HG03060 (cell line): Measurements from ENCODE around the gene LKAAEAR1.

Experiments used
- ATAC-seq: cut with Tn5 transposase; IDR thresholded peaks from one replicate; pipeline ENCODE4 v1.9.1; 2021; ENCODE audit warnings: low read depth, moderate number of reproducible peaks; ENCODE audit not compliant: unreplicated experiment

Gene LKAAEAR1

DNA sequence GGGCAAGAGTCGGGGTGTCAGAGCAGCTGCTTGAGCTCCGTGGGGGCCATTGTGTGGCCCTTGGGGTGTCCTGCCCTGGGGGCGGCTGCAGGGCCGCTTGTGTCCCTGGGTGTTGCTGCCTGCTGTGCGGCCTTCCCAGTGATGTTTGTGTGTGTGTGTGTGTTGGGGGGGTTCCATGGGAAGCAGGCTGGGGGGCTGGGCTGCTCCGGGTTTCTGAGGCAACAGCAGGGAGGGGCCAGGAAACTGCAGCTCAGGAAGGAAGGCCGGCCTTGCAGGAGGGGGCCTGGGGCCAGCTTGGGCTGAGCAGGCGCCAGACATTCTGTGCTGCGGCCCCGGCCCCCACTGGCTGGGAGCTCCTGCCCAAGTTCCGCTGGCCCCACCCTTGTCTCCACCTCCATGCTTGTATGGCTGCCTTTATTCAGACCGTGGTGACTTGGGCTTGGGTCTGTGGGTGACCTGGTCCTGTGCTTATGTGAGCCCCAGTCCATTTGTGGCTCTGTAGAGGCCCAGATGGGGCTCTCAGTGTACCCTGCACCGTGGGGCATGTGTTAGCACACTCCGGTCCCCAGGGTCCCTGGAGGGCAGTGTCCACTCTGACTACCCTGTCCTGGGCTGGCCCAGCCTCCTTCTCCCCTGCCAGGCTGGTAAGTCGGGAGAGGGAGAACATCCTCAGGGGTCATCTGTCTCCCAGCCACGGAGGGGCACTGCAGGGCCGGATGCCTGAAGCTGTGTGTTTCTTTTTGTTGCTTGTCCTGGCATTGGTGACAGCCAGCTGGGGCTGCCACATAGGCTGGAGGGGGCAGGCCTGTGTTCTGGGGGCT is 30.1 kb downstream of the LKAAEAR1 start:
- ATAC-seq, result no peak

DNA sequence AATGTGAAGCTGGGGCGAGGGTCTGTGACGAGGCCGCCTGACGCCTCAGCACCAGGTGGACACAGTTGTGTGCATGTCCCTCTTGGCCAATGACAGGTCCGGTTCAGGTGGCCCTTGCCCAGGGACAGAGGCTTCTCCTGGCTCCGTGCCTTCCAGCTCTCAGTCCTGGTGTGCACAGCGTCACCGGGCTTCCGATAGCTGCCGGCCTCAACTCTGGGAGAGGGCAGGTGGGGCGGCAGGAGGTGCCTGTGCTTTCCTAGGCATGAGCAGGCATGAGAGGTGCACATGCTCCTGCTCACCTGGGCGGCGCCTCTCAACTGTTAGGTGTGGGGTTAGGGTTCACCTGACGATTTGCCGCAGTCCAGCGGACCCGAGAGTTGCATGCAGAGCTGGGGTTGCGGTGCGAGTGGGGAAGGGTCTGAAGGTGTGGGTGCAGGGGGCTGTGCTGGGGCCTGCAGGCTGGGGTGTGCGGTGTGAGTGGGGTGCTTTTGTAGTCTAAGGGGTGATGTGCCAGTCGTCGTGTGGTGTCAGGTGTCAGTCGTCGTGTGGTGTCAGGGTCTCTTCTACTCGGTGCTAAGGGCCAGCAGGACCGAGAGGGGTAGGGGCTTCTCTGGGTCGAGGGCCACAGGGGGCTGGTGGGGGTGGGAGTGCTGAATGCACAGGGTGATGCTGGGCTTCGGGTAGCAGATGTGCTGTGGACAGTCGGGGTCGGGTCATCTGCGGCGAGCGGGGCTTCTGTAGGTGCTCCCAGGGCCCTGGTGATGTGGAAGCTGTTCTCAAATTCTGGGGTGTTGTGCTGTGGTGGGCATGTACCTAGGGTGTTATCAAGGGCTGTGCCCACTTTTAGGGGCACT is 31.0 kb downstream of the LKAAEAR1 start:
- no peak for ATAC-seq

DNA sequence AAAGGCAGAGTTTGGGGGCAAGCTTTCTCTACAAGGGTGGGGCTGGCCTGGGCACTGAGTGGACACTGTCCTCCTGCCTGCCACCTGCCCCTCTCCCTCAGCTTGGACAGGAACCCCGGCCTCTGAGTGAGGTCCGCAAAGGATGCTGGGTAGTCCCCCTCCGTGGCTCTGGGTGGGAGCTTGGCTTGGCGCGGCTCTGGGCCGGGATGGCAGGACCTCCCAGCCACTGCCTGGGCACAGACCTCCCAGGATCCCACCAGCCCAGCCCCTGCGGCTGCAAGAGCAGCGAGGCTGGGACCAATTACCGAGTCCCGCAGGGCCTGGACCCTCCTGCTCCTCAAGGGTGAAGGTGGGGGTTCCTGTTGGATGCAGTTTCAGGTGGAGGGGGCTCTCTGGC is 31.9 kb downstream of the LKAAEAR1 start:
- ATAC-seq, result no peak

DNA sequence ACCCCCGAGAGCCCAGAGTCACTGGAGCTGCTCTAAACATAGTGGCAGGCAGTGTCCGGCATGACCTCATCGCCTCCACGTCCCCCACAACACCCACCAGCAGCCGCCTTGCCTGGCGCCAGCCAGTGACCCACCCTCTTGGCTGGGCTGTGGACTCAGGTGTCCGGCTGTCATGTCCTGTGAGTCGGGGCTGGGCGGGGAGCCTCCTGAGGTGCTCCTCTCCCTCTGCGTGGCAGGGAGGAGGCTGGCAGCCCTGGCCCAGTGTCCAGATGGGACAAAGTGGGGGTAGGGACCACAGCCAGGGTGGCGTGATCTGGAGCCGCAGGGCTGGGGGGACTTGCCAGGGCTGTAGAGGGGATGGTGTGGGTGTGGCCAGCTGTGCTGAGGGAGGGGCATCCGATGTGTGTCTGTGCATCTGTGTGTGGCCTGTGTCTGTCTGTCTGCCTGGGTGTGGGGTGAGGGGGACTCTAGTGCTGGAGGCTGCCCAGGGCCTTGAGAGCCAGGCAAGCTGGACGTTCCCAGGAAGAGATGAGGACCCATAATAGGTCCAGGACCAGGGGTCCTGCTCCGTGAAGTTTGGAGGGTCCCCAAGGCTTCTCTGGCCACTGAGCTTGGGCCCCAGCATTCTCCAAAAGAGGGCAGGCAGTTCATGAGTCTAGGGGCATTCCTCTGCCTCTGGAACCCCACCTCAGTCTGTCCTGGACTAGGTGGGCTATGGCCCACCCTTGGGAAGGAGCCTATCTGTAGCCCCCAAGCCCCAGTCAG is 32.5 kb downstream of the LKAAEAR1 start:
- no peak for ATAC-seq

DNA sequence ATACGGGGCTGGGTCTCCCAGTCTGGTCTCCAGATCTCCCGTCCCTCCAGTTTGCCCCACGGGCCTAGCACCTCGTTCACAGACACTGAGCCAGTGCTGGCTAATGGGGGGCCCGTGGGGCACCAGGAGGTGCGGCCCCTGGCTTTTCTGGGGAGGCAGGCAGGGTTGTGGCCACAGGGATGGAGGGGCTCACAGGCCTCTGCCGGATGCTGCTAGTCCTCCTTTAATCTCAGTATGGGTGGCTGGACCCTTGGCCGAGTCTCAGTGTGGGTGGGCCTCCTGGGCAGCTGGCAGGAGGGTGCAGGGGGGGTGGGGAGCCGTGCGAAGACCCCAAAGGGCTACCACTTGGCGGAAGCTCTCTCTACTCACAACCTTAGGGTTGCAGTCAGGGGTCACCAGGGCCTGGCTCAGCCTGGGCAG is 33.2 kb downstream of the LKAAEAR1 start:
- ATAC-seq, result no peak

DNA sequence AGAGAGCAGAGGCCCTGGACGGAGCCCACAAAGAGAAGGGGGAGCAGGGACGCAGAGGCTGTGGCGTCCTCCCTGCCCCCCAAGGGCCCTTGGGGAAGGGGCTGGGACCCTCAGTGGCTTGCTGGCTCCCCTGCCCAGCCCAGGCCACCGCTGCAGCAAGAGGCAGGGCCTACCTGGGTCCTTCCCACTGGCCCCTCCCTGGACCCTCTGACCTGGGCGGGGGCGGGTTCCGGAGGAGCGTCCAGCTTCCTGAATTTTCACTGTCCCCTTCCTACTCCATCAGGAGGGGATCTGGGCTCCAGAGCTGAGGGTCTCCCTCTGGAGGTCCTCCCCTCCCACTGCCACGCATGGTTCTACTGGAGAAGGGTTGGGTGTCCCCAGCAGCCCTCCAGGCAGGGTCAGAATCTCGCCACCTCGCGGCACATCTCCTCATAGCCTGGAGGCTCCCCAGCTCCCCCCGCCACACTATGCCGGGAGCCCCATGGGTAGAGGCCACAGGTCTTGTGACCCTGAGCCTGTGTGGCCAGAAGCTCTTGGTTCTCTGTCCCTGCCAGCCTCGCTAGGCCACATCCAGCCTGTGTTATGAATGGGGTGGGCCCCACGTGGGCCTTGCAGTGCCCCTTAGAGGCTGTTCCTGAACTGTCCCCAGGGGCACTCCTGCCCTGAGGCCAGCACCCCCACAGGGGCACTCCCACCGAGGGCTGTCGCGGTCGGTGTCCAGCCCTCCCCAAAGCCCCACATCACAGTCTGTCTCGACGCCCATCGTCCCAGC is 33.8 kb downstream of the LKAAEAR1 start:
- no peak for ATAC-seq

DNA sequence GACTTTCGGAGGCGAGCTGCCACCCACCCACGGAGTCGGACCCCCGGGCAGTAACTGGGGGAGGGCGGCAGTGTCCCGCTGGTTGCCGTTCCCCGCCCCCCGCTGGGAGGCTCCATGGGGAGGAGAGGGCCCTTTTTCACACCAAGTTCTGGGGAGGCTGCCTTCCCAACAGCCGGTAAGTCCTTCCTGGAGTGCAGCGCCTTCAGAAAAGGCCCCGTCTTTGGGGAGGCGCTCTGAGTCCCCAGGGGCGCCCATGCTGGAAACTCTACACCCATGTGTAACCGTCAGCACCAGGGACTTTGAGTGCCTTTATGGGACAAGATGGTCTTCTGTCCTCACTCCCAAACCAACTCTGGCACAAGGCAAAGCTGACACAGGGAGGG is 34.3 kb downstream of the LKAAEAR1 start:
- no peak for ATAC-seq

DNA sequence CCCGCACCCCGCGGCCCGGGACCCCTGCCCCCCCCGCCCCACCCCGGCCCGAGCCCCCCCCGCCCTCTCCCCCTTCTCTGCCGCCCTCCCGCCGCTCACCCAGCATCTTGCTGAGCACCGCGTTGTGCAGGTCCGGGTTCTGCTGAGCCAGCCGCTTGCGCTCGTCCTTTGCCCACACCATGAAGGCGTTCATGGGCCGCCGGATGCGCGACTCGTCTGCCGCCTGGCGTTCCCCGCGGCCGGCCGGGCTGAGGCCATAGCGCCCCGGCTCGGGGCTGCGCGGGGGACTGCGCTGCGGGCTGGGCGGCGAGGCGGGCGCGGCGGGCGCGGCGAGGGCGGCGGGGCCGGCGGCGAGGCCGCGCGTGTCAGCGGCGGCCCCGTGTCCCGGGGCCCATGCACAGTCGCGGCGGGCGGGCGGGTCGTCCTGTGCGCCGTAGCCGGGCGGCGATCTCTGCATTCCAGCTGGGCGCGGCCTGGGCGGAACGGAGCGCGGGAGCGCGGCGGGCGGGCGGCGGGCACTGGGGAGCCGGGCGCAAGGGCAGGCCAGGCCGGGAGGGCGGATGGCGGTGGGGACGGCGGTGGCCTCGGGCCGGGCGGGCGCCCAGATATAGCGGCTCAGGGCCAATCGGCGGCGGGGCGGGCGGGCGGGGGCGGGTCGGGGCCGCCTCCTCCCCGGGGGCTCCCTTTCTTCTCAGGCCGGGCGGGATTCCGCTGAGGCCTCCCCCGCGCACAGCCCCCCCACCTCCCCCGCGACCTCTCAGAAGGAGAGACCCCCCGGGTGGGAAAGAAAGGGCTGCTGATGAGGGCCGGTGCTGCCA is 34.9 kb downstream of the LKAAEAR1 start, which contains the start of gene SOX18:
TSS of gene SOX18 (minus strand) at position 580 of the 818 bp plus-strand sequence. CDS start at position 457, 123 bp downstream.
- ATAC-seq, result no peak

DNA sequence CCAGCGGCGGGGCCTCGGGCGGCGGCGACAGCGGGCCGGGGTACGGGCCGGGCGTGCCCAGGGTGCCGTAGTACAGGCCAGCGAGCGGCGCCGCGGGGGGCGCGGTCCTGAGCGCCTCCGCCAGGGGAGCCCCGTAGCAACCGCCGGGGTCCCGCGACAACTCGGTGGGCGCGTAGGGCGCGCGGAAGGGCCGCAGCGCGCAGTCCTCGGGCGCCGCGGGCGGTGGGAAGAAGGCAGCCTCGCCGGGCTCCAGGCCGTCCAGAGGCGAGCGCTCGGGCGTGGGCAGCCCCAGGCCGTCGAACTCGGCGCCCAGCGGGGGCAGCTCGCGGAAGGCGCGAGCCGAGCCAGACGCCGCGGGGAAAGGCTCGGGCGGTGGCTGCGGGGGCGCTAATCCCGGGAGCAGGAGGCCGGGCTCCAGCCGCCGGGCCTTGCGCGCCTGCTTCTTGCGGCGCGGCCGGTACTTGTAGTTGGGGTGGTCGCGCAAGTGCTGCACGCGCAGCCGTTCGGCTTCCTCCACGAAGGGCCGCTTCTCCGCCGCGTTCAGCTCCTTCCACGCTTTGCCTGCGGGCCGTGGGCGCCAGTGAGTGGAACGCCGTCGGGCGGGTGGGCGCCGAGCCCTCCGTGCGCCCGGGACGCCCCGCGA is 35.7 kb downstream of the LKAAEAR1 start:
- no peak for ATAC-seq

DNA sequence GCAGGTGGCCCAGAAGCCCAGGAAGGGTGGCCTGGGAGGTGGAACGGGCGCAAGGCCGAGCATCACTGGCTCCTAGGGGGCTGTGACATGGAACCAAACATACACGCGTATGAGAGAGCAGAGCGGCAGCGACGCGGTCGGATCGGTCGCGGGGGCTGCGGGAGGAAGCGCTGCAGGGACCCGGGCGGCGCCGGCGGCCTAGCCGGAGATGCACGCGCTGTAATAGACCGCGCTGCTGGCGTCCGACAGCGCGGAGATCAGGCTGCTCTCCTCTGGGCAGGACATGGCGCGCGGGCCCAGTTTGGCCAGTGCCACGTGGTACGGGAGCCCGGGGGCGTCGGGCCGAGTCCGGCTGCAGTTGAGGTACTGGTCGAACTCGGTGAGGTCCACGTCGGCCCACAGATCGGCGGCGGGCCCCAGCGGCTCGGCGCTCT is 36.2 kb downstream of the LKAAEAR1 start:
- ATAC-seq, result no peak

DNA sequence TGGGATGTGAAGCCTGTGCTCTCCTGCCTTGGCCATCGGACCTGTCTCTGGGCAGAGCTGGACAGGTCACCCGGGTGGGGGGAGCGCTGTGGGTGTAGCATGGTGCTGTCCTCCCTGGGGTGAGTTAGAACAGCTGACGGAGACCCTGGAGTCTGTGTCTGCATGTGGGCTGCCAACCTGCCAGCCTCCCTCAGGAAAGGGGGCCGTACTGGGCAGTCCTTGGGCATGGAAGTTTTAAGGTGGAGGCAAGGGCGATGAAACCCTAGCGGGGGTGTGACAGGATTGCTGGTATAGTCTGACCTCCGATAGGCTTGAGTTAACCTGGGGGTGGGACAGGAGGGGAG is 37.2 kb downstream of the LKAAEAR1 start:
- ATAC-seq, result no peak

DNA sequence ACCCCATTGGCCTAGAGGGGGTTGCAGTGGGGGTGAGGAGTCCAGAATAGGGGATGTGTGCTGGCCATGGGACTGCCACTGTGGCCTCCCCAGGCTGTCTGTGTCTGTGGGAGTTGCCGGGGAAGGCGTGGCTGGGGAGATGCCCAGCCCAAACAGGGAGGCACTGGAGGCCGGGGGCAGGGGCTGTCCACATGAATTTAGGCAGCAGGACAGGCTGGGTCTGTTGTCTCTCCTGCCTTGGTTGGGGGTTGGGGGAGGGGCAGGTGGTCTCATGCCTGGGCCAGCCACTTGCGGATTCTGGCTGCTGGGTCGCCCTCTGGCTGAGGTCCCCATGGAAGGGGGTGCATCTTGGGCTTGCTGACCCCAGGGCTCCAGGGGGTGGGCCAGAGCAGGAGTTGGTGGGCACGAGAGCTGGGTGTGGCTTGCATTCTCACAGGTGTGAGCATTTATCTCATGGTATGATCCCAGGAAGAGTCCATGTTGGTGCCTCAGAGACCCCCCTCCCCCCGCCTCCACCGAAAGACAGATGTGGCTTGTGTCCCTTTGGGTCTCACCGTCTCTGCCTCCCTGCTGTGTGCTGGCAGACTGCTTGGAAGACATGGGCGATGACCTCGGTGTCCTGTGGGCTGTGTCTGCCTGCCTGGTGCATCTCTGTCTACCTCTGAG is 38.7 kb downstream of the LKAAEAR1 start:
- ATAC-seq, result no peak

DNA sequence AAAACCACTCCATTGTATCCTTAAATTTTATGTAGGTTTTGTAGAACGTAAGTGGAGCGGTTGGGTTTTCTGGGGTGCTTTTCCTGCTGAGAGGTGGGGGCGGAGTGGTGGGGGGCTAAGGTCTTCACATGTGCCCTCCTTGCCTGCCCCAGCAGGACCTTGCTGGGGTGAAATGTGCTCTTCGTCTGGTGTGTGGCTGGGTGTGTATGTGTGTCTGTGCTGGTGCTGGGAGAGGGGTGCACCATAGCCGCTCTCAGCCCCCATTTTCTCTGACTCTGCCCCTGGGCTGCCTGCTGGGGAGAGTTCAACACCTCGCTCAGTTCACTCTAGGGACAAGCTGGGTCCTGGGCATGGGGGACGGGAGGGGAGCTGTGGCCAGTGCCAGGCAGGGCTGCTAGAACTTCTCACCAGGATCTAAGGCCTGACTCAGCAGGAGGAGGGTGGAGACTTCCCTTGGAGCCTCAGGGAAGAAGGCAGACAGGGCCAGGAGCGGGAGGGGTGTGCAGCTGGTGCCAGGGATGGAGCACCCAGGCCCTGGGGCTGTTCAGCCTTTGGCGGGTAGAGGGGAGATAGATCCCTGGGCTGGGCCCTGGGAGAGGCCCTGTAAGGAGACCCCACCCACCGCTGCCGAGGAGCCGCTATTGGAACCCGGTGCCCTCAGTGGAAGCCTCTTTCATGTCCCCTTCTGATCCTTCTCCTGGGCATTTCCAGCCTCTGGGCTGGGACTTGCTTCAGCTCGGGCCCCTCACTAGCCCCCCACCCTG is 39.5 kb downstream of the LKAAEAR1 start:
- no peak for ATAC-seq

DNA sequence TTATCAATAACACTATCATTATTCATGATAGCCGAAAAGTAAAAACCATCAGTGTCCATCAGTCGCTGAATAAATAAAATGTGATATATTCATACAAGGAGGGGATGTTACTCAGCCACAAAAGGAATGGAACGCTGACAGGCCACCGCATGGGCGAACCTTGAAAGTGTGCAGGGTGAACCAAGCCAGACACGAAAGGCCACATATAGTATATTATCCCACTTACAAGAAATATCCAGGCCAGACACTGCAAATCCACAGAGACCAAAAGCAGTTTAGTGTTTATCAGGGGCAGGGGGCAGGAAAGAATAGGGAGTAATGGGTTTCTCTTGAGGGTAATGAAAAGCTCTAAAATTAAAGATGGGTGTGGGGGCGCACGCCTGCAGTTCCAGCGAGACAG is 40.4 kb downstream of the LKAAEAR1 start:
- no peak for ATAC-seq

DNA sequence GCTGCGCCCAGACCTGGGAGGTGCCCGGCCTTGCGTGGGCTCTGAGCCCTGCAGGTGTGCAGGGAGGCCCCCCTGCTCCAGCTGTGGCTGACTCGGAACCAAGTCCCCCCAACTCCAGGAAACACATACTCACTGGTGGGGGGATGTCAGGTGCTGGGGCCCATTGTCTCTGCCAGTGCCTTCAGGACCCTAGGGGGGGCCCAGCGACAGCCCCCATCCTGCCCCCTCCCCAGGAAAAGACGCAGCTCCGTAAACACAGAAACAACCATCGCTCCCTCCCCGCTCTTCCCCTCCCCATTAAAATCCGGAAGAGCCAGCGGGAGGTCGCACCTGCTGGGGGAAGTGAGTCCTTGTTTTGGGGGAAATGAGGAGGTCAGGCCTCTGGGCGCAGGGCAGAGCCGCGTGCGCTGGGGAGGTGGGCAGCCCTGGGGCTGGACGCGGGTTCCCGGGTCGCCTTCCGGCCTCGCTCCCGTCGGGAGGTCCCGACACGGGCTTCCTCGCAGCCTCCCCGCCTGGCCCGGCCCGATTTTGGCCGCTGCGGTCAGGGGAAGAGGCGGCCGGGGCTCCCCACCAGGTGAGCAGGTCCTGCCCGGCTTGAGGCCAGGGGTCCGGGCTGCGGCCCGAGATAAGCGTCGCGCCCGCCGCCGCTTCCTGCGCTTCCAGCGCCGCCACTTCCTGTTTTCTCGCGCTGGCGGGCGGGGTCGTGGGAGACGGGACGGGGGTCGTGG is 42.0 kb downstream of the LKAAEAR1 start:
- ATAC-seq, result no peak

DNA sequence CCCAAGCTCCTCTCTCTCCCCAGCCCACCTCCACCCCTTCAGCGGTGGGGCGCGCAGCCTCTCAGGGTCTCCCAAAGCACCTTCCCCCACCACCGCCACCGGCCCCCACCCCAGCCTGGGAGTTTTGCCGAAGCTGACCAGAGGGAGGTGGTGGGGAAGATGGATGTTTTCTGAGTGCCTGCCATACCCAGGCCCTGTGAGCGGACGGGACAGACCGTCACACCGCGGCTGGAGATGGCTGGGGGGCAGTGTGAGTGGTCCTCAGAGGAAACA is 42.5 kb downstream of the LKAAEAR1 start:
- ATAC-seq, result no peak

DNA sequence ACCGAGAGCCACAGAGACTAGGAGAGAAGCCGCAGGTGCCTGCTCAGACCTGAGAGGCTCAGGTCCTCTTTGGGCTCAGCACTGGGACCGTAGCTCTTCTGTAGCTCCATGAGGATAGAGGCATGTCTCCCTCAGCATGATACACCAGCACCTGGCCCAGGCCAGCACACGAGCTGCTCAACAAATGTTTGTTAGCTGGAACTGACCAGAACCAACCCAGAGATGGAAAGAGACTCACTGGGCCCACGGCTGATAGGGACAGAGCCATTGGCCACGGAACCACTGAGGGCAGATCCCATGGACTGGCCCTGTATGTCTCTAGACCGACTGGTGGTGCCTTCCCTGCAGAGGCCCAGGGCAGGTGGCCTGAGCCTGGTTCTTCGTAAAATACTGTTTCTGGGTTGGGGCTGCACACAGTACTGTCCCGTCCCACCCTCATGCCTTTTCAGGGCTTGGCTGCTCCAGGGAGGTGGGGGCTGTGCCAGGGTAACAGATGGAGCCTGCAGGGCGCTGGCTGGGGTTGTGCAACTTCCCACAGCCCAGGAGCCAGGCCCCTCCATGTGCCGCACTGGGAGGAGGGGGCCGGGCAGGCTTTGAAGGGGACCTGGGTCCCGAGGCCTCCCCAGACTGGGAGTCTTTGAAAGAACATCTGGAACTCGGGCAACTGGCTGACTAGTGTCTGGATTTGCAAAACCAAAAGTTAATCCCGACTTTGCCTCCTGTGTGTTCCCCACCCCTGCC is 43.0 kb downstream of the LKAAEAR1 start:
- ATAC-seq, result no peak
